T-helper 2 cell treated with Interferon-gamma antibody and Interleukin-4, amounts not matched to agents 100 ng/mL and 5 ng/mL, for 36 hours (primary cell): ENCODE data around the gene MRC1. TPM values are rescaled to one million over a fixed set of nuclear protein-coding genes. Genes with fewer than 3 reads are reported as not detected.

Experiments used
- intact Hi-C: fragments of 100-400 bp; cut with micrococcal nuclease; formaldehyde crosslinking; loops from one replicate; pipeline ENCODE4 v1.15.1; 2023
- total RNA-seq: library from RNA; stranded (reverse); gene quantifications from 2 replicates; pipeline ENCODE4 v1.2.3, GENCODE V29; 2022

The MRC1 gene
- total RNA-seq, result not detected in 2 replicates

- intact Hi-C loops, result no loop called here
These were observed at the start of gene MRC1 for GRCh38 chr10:17808971-17809841. Gene MRC1 (plus strand): TSS chr10:17809348. CDS start chr10:17809466, 118 bp downstream.

- intact Hi-C loops, result no loop called here
These were observed 45.0 kb upstream of the MRC1 start for GRCh38 chr10:17764142-17764541.

- intact Hi-C loops, result no loop called here
These were observed 43.5 kb upstream of the MRC1 start for GRCh38 chr10:17765602-17766001.

- intact Hi-C loops, result no loop called here
These were observed 42.4 kb upstream of the MRC1 start for GRCh38 chr10:17766731-17767130.

GRCh38 chr10:17768496-17768895 lies 40.7 kb upstream of the MRC1 start:
- intact Hi-C loops, result no loop called here

GRCh38 chr10:17768957-17769356 lies 40.2 kb upstream of the MRC1 start:
- intact Hi-C loops, result no loop called here

GRCh38 chr10:17771017-17771416 lies 38.1 kb upstream of the MRC1 start:
- intact Hi-C loops, result no loop called here

- intact Hi-C loops, result no loop called here
These were observed 29.4 kb upstream of the MRC1 start for GRCh38 chr10:17779784-17780183.

GRCh38 chr10:17780727-17781126 lies 28.4 kb upstream of the MRC1 start:
- intact Hi-C loops, result no loop called here

- intact Hi-C loops, result no loop called here
These were observed 27.3 kb upstream of the MRC1 start for GRCh38 chr10:17781856-17782255.

- intact Hi-C loops, result no loop called here
These were observed 26.1 kb upstream of the MRC1 start for GRCh38 chr10:17782921-17783665.

GRCh38 chr10:17783751-17784150 lies 25.4 kb upstream of the MRC1 start:
- intact Hi-C loops, result no loop called here

GRCh38 chr10:17784688-17785087 lies 24.5 kb upstream of the MRC1 start:
- intact Hi-C loops, result no loop called here

GRCh38 chr10:17785276-17785930 lies 23.7 kb upstream of the MRC1 start:
- intact Hi-C loops, result no loop called here

- intact Hi-C loops, result no loop called here
These were observed 21.8 kb upstream of the MRC1 start for GRCh38 chr10:17787087-17787961.

GRCh38 chr10:17788646-17789045 lies 20.5 kb upstream of the MRC1 start:
- intact Hi-C loops, result no loop called here

- intact Hi-C loops, result no loop called here
These were observed 19.8 kb upstream of the MRC1 start for GRCh38 chr10:17789396-17789795.

- intact Hi-C loops, result no loop called here
These were observed 18.5 kb upstream of the MRC1 start for GRCh38 chr10:17790651-17791050.

GRCh38 chr10:17792991-17793390 lies 16.2 kb upstream of the MRC1 start:
- intact Hi-C loops, result no loop called here

GRCh38 chr10:17793823-17794644 lies 15.1 kb upstream of the MRC1 start:
- intact Hi-C loops, result no loop called here
